GM19023 (cell line): Measurements from ENCODE around the gene ASB13.

Experiments used
- ATAC-seq: cut with Tn5 transposase; IDR thresholded peaks from one replicate; pipeline ENCODE4 v1.9.1; 2021; ENCODE audit warnings: mild to moderate bottlenecking, moderate library complexity; ENCODE audit not compliant: unreplicated experiment

Gene ASB13

GRCh38 chr10:5666008-5666840, at the start of gene ASB13:
Gene ASB13 (minus strand): TSS chr10:5666595. CDS start chr10:5666551, 44 bp downstream.
- ATAC-seq: peak; percentile 59

DNA sequence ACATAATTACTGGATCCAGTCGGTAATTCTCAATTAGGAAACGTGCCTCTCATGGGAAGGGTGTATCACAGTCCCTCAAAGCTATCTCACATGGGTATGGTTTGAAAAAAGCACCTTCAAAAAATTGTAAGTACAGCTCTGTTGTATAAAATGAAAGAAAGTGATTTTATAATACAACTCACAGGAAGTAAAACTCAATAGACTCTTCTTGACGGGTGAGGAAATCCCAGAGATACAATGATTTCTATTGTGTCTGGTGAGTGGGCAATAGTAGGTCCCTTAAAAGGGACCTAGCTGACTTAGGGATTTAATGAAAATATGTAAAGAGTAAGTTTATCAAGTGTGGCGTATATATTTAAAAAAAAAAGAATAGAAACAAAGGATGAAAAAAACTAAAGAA, 45.2 kb upstream of the ASB13 start:
- no peak for ATAC-seq

DNA sequence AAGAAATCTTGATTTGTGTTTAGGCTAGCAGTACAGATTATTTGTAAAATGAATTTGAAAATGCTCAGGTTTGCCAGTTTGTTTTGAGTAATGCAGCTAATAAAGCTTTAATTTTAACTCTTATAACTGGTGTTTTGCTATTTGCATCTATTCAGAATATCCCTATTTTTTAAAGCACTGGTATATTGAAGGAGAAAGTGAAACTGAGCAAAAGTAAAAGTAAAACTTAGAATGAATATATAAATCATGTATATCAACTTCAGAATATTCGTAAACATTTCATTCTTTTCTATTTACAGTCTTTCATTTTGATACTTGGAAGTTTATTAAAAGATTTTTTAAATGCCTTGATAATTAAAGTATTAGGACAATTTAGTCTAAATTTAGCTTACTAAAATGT, 44.5 kb upstream of the ASB13 start:
- ATAC-seq: no peak

DNA sequence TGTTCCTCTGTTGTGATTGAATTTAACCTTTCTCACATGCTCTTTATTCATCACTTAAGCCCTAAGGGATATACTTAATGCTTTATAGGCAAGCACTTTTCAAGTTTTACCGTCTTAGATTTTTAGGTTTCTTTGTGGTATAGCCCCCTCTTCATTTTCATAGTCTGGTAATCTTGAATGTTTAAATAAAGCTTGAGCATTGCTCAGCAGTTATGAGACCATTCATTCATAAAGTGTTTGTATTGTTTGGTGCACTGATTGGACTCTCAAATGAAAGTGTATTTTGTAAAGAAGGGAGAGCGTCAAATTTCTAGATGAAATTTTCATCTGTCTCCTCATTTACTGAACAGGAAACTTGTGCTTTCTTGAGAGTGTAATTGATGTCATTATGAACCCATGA, 43.5 kb upstream of the ASB13 start:
- no peak for ATAC-seq

- no peak for ATAC-seq
Observed at GRCh38 chr10:5708356-5708755, 42.0 kb upstream of the ASB13 start.

- no peak for ATAC-seq
Observed at GRCh38 chr10:5698062-5698461, 31.7 kb upstream of the ASB13 start.

DNA sequence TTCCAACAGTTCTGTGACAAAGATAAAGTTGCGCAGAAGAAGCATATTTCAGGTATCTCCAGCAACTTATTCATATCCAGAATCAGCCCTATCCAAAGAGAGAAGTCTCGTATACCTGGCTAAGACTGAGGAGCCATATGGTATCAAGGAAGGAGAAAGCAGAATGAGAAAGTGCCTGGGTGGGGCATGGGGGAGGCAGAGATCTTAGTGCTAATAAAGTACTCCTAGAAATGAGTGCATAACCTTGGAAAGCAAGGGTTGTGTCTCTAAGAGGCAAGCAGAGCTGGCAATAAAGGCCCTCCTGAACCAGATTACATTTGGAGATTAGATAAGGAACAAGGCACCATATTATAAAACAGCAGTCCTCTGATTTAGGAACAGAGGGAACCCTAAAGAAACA, 30.9 kb upstream of the ASB13 start:
- ATAC-seq: no peak

DNA sequence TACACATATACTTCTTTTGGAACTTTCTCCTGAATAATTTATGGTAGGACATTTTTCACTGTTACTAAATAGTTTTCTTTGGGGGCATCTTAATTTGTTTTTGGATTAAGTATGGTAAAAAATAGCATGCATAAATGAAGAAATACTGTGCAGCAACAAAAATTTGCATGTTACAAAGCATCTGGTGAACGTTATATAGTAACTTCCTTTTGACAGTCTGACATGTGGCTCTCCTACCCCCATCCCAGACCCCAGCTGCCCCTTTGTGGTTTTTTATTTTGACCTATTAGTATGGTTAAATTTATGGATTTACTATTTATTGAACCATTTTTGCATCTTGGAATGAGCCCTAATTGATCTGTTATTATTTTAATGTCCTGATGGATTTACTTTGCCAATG, 28.2 kb upstream of the ASB13 start:
- ATAC-seq: no peak

DNA sequence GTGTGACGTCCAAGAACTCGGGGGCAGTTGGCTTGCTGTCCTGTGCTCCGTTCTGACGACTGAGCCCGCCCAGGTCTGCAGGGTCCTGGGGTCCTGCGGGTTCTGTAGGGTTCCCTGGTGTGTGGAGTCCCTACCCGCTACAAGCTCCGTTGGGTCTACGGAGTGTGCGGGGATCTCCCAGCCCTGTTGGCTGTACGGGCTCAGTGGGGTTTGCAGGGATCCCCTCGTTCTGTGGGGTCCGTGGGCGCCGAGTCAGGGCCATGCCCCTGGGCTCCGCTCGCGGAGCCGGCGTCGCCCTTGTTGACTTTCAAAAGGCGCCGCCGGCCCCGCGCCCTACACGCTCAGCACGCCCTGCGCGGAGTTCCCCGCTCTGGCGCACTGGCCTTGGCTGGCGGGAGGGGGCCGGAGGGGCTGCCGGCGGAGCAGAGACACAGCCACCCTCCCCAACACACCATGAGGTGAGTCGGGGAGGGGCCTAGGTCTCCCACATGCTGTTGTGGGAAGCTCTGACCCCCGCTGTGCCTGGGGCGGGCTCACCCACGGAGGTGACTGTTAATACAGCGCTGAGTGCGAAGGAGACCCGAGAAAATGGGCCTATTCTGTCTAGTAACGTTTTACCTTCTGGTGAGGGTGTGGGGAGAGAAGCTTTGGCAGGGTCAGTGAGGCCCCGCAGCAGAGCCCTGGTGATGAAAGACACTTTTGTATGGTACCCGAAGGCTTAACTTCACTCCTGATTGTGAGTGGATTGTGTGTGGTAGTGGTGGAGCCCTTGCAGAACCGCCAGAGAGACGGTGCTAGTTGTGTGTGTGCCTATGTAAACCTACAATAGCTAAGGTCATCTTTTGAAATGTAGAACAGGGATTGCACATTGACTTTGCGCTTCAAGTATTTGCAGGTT, 26.3 kb upstream of the ASB13 start:
- peak; percentile 91 for ATAC-seq

GRCh38 chr10:5691786-5692185, 25.4 kb upstream of the ASB13 start:
- no peak for ATAC-seq

GRCh38 chr10:5688587-5688986, 22.2 kb upstream of the ASB13 start:
- ATAC-seq: no peak

DNA sequence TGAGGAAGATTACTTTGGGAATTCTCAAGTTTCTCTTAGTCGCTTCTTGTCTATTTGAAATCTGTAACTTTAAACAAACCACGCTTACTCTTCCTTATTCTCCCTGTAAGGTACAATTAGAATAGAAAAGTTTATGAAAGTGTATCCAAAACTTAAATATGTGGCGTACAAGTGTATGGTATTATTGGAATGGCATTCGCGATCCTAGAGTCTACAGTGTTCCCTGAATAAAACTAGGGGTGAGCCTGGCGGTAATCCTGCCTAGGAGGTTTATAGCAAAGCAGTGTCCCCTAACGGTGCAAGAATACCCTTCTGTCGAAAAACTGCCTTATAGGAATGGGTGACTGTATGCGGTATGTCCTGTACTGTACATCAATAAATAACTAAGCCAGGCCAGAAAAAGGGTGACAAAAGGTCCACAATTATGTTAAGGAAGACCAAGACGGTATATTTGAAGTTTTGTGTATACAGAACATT, 19.4 kb upstream of the ASB13 start:
- ATAC-seq: no peak

- ATAC-seq: peak; percentile 48
Observed at GRCh38 chr10:5684971-5685763, 18.8 kb upstream of the ASB13 start.

DNA sequence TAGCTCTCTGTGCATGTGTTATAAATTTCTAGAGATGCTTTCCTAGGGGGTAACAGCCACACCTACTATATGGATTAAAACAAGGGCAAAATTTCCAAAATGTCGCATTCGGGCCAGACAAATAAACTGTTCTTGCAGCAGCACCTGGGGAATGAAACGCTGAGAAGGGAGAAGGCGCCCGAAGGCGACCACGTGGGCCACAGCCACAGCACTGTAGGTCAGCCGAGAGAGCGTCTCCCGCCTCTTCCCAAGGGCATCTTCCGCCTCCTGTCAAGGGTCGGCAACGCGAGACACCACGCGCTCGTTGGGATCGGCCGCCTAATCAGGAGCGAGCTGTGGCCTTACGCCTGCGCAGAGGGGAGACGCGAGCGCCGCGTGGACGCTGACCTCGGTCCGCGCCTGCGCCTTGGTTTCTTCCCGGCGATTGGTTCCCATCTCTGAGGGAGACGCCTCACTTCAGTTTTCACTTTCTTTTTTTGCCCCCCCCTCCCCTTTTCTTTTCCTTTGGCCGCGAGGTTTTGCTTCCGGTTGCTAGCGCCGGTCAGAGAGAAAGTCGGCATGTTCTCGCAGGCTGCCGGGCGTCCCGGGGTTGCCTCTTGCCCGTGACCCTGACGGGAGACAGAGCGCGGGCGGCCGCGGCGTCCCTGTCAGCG, 18.0 kb upstream of the ASB13 start, which contains the start of gene TASOR2:
TSS of gene TASOR2 (plus strand) at position 521 of the 653 bp plus-strand sequence. CDS start 35,805 bp downstream, outside the sequence.
- peak; percentile 78 for ATAC-seq

GRCh38 chr10:5683065-5683464, 16.7 kb upstream of the ASB13 start:
- no peak for ATAC-seq

DNA sequence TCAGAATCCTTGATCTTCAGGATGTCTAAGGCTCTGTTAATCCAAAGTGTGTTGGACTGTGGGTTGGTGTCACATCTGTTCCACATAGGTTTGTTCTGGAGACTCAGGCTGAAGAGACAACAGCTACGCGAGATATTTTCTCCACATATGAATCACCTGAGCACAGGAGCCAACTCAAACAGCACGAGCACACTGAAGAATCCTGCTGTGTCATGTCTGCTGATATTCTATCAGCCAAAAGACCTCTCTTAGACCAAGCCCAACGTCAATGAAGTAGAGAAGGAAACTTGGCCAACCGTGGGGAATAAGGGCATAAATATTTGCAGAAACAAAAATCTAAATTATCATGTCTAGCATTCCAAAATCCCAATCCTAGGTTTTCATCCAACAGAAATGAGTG, 15.5 kb upstream of the ASB13 start:
- no peak for ATAC-seq

DNA sequence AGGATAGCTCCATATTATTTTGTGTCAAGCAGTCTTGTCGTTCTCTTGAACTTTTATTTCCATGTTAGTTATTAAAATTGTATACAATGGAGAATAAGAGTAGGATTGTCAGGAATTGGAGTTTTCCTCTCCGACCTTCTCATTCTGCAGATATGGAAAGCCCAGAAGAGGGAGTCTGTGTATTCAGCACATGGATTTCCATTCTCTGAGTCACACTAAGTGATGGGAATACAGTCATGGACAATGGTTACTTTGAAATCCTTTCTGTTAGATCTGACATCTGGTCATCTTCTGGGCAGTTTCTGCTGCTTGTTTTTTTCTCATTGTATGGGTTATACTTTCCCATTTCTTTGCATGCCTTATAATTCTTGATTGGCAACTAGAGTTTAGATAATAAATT, 13.2 kb upstream of the ASB13 start:
- no peak for ATAC-seq

- ATAC-seq: no peak
Observed at GRCh38 chr10:5679037-5679435, 12.6 kb upstream of the ASB13 start.

DNA sequence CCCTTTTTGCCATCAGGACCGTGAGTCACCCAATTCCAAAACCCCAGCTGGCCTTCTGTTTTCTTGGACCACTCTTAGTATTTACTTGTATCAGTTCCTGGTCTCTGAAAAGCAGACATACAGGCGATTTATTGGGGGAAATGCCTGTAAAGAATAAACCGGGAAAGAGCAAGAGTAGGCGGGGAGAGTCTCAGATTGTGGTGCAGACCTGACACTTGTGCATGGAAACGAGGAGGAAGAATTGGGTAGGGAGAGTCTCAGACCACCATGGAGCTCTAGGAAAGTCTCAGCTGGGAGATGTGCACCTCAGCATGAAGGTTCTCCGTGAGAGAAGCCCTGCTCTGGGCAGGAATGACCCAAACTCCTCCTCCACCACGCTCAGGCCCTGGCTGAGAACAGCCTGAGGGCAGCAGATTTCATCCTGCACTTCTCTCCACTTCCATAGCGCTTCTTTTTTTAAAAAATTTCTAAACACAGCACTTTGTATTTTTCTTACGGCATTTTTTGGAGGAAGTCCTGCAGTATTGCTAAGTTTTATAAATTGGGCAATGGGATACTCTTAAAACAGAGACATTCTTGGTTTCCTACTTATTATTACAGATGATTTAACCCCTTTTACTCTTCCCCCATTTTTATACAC, 12.1 kb upstream of the ASB13 start:
- ATAC-seq: no peak
